H1 (cell line): ENCODE measurements around the gene SYTL2.

Experiments
- EZH2 ChIP-seq: fragments of 200-600 bp; sonication (generic); IDR thresholded peaks from 2 replicates; pipeline ENCODE4 v1.7.1; 2012; ENCODE audit warnings: low read depth, mild to moderate bottlenecking, moderate library complexity, low read length, inconsistent platforms; ENCODE audit not compliant: severe bottlenecking
- GABPA ChIP-seq: IDR thresholded peaks from 2 replicates; pipeline ENCODE4 v1.6.1; 2011; ENCODE audit warnings: mild to moderate bottlenecking, low read length, moderate library complexity, borderline replicate concordance; ENCODE audit not compliant: insufficient read depth

DNA sequence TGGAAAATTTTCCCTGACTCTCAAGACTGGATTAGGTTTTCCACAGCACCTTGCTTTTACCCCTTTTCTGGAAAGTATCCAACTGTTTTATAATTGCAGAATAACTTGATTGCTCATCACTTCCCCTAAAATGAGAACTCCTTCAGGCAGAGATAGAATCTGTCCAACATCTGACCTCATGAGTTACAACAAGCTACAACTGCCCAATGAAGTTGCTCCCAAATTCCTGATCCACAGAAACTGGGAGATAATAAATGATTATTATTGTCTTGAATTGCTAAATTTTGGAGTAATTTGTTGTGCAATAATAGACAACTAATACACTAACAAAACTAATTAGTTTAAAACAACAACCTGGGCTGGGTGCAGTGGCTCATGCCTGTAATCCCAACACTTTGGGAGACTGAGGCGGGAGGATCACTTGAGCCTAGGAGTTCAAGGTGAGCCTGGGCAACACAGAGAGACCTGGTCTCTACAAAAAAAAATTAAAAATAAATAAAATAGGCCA, 34.2 kb upstream of the SYTL2 start:
- TF ChIP-seq GABPA (no peak), EZH2 (no peak)
